ENCODE data around the gene UCP2. TPM values are rescaled to one million over a fixed set of nuclear protein-coding genes. Genes with fewer than 3 reads are reported as not detected.

The UCP2 gene
- total RNA-seq, 2 donors from 2014 or later, result 33.9 to 46.7 TPM

Other genes with a start within 250 kb of the UCP2 start
- gene RAB6A, start 221.8 kb downstream of the UCP2 start, total RNA-seq, result 100 to 1,000 TPM; 144 to 154 TPM
- 10 to 100 TPM; 39.9 to 44.1 TPM for gene MRPL48, start 195.0 kb downstream of the UCP2 start, total RNA-seq
- 10 to 100 TPM; 55.9 to 72.5 TPM for gene COA4, start 106.0 kb downstream of the UCP2 start, total RNA-seq
- gene PAAF1, start 105.8 kb downstream of the UCP2 start, total RNA-seq, result 10 to 100 TPM; 11.4 to 12.2 TPM
- not detected for gene DNAJB13, start 31.8 kb downstream of the UCP2 start, total RNA-seq
- gene UCP3, start 26.2 kb upstream of the UCP2 start, total RNA-seq, result 1 to 10 TPM; 1.1 to 2.4 TPM
- gene C2CD3, start 188.2 kb upstream of the UCP2 start, total RNA-seq, result 10 to 100 TPM; 19.2 to 22.7 TPM
- 10 to 100 TPM; 26.7 to 28.3 TPM for gene PPME1, start 188.4 kb upstream of the UCP2 start, total RNA-seq